ENCODE measurements around the gene GRN. TPM values are rescaled to one million over a fixed set of nuclear protein-coding genes. Genes with fewer than 3 reads are reported as not detected.

Gene GRN
- total RNA-seq, 4 donors from 2014 or later = 546 to 1,119 (median 694) TPM

DNA sequence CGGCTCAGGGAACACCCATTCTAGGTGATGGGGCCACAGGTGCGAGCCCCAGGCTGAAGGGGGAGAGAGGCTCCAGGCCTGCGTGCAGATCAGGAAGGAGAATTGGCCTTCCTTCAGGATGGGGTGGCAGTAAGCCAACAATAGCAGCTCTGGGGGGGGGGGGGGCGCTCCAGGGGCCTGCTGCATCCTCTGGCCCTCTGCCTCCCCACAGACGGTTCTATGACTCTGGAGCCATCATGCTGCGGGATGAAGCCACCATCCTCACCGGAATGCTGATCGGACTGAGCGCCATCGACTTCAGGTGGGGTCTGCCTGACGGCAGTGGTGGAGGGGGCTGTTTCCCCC, 30.6 kb upstream of the GRN start:
- TF ChIP-seq POLR2A (IDR thresholded peaks at IDR 0.05) (no peak), EP300 (IDR thresholded peaks at IDR 0.05; ENCODE audit: low read depth) (no peak), POLR2AphosphoS5 (IDR thresholded peaks at IDR 0.05) (no peak), CTCF (IDR thresholded peaks at IDR 0.05) (no peak)
- no peak for DNase-seq
- H3K27ac ChIP-seq = no peak overlapping the region
- peaks cover 0 to 10% (median 6%) of the 10 kb centered on the region in 4 donors for H3K4me1 ChIP-seq
- no peak overlapping the region for H3K4me3 ChIP-seq
- WGBS, 2 donors (ENCODE audit: low coverage in 1 of 2) = 28% methylated on average over 10 of the region's 11 CpGs; no CpG with 5 or more reads in 1 of the 2 donors
- H3K36me3 ChIP-seq = no peaks in the 10 kb centered on the region
- H3K27me3 ChIP-seq = peaks cover 56% of the 10 kb centered on the region
- H3K9me3 ChIP-seq = no peaks in the 10 kb centered on the region
- in situ Hi-C loops (cut with MboI; ENCODE audit: low pct_ligation_motif_present in 1 of 4, low pct_unique_long_range_greater_than_20kb in 1 of 4, low sequenced_read_pairs in 3 of 4) (no loop called here), intact Hi-C loops (cut with DNase I; ENCODE audit: low total_unique reads) (no loop called here)

DNA sequence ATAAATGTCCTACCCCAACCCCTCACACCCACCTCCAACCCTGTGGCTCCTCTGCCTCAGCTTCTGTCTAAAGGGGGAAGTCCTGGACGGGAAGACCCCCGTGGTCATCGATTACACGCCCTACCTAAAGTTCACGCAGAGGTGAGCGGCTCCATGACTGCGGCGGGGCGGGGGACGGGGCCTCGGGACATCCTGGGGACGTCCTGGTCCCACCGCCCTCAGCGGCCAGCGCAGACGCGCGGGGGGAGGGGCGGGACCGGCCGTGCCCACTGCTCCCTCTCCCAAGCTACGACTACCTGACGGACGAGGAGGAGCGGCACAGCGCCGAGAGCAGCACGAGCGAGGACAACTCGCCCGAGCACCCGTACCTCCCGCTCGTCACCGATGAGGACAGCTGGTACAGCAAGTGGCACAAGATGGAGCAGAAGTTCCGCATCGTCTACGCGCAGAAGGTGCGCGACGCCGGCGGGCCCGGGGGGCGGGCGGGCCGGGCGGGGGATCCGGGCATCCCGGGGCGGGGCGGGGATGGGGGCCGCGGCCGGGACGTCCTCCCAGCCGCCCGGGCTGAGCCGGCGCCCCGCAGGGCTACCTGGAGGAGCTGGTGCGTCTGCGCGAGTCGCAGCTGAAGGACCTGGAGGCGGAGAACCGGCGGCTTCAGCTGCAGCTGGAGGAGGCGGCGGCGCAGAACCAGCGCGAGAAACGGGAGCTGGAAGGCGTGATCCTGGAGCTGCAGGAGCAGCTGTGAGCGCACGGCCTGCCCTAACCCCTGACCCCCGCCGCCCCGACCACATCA, 30.0 kb upstream of the GRN start:
- peak; percentile 25 for DNase-seq
- intact Hi-C loops (cut with DNase I; ENCODE audit: low total_unique reads) (loop anchor here (5.0 kb wide), 1 partner anchor 88 kb away; no protein-coding TSS in a partner anchor), in situ Hi-C loops (cut with MboI; ENCODE audit: low pct_ligation_motif_present in 1 of 4, low pct_unique_long_range_greater_than_20kb in 1 of 4, low sequenced_read_pairs in 3 of 4) (no loop called here)
- Histone ChIP-seq H3K9me3 (no peaks in the 10 kb centered on the region), H3K27me3 (peaks cover 52% of the 10 kb centered on the region), H3K4me1 (peaks cover 0 to 10% (median 6%) of the 10 kb centered on the region in 4 donors), H3K36me3 (peaks cover 0 to 3% (median 1%) of the 10 kb centered on the region in 4 donors), H3K27ac (no peak overlapping the region), H3K4me3 (peak overlapping the region in 2 of 4 donors; percentile 17 to 46)
- TF ChIP-seq POLR2A (IDR thresholded peaks at IDR 0.05) (no peak), CTCF (IDR thresholded peaks at IDR 0.05) (no peak), EP300 (IDR thresholded peaks at IDR 0.05; ENCODE audit: low read depth) (no peak), POLR2AphosphoS5 (IDR thresholded peaks at IDR 0.05) (no peak)
- WGBS, 2 donors (ENCODE audit: low coverage in 1 of 2) = 2% methylated on average over 46 of the region's 81 CpGs; no CpG with 5 or more reads in 1 of the 2 donors

DNA sequence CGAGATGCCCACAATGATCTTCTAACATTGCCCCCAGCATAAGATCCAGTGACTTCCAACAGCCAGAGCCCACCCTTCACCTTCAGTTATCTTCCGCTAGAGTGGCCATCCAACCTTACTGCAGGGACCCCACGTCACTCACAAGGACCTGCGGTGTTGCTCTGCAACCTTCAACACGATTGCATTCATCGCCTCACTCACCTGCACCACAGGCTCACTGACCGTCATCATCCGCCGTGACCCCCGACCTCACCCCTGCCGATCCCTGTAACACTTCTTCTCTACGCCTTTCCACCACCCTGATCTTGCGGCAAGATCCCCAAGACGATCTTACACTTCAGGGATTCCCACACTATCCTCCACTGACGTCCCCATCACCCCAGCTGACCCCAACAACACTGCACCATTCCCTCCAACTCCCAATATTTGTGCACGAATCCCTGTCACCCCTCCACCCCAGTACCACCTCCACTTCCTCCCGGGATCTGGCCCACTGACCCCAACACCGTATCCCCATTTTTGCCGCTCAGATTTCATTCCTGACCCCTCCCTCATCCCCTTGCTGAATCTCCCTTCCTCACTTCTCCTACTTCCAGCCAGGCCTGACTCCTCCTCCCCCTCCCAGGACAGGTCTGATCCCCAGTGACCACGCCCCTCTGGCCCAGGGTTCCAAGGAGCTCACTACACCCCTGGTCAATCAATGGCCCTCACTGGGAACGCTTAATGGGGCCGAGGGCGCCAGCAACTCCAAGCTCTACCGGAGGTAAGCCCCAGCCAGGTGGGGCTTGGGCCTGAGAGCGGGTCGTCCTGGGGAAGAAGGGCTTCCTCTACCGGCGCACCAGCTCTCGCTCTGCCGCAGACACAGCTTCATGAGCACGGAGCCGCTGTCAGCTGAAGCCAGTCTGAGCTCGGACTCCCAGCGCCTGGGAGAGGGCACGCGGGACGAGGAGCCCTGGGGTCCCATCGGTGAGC, 29.1 kb upstream of the GRN start:
- 11 to 13% methylated on average over 9 to 38 of the region's 38 CpGs for WGBS, 2 donors (ENCODE audit: low coverage in 1 of 2)
- peaks cover 0 to 10% (median 6%) of the 10 kb centered on the region in 4 donors for H3K4me1 ChIP-seq
- TF ChIP-seq POLR2AphosphoS5 (IDR thresholded peaks at IDR 0.05) (no peak), EP300 (IDR thresholded peaks at IDR 0.05; ENCODE audit: low read depth) (no peak), POLR2A (IDR thresholded peaks at IDR 0.05) (no peak), CTCF (IDR thresholded peaks at IDR 0.05) (no peak)
- peaks cover 0 to 13% (median 5%) of the 10 kb centered on the region in 4 donors for H3K36me3 ChIP-seq
- intact Hi-C loops (cut with DNase I; ENCODE audit: low total_unique reads) = loop anchor here (5.0 kb wide), 1 partner anchor 89 kb away; no protein-coding TSS in a partner anchor
- peaks cover 52% of the 10 kb centered on the region for H3K27me3 ChIP-seq
- H3K9me3 ChIP-seq = no peaks in the 10 kb centered on the region
- in situ Hi-C loops (cut with MboI; ENCODE audit: low pct_ligation_motif_present in 1 of 4, low pct_unique_long_range_greater_than_20kb in 1 of 4, low sequenced_read_pairs in 3 of 4) = no loop called here
- no peak overlapping the region for H3K27ac ChIP-seq
- H3K4me3 ChIP-seq = no peak overlapping the region
- no peak for DNase-seq

DNA sequence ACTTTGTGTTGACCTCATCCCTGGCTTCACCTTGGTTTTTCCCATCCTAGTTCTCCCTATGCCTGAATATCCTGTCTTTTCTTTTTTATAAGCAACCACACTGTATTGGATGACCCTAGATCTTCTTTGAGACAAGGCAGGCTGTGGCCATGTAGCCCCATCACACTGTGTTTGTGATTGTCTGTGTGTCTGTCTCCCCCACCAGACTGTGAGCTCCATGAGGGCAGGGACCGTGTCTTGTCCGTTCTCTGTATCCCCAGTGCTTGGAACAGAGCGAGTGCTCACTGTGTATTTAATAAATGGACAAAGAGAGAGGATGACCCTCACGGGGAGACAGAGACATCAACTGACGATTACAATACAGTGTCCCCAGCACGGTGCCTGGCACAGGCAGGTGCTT, 27.6 kb upstream of the GRN start:
- Histone ChIP-seq H3K27ac (no peak overlapping the region), H3K4me1 (peaks cover 0 to 11% (median 6%) of the 10 kb centered on the region in 4 donors), H3K27me3 (peaks cover 52% of the 10 kb centered on the region), H3K4me3 (no peak overlapping the region), H3K36me3 (peaks cover 0 to 20% (median 5%) of the 10 kb centered on the region in 4 donors), H3K9me3 (no peaks in the 10 kb centered on the region)
- intact Hi-C loops (cut with DNase I; ENCODE audit: low total_unique reads) = loop anchor here (5.0 kb wide), 1 partner anchor 90 kb away; no protein-coding TSS in a partner anchor
- DNase-seq = no peak
- in situ Hi-C loops (cut with MboI; ENCODE audit: low pct_ligation_motif_present in 1 of 4, low pct_unique_long_range_greater_than_20kb in 1 of 4, low sequenced_read_pairs in 3 of 4) = no loop called here
- no peak for TF ChIP-seq POLR2AphosphoS5 (IDR thresholded peaks at IDR 0.05)
- no peak for TF ChIP-seq POLR2A (IDR thresholded peaks at IDR 0.05)
- WGBS, 2 donors (ENCODE audit: low coverage in 1 of 2) = 79 to 87% methylated on average over 5 to 6 of the region's 6 CpGs
